GM23338 (cell line): ENCODE measurements around the gene KRT79.

Experiments used
- CREB1 ChIP-seq: fragments of 250-450 bp; sonication (Bioruptor Pico); IDR thresholded peaks from 2 replicates; pipeline ENCODE4 v1.5.0; 2020; ENCODE audit warnings: low read depth, mild to moderate bottlenecking, moderate library complexity
- CTCF ChIP-seq, 2 experiments: fragments of 200-600 bp in 1 of 2; sonication (generic) in 1 of 2; conservative IDR thresholded peaks; 2 replicates each; pipeline versions ENCODE4 v1.5.1 to v1.6.1; 2016 to 2017; ENCODE audit warnings: antibody characterized with exemption in 2 of 2, low read depth in 2 of 2, mild to moderate bottlenecking in 2 of 2, moderate library complexity in 1 of 2
- EZH2 ChIP-seq: fragments of 200-600 bp; sonication (generic); IDR thresholded peaks from one replicate; pipeline ENCODE4 v1.8.0; 2017; ENCODE audit warnings: antibody characterized with exemption, mild to moderate bottlenecking, low read depth; ENCODE audit not compliant: unreplicated experiment
- EZH2phosphoT487 ChIP-seq: fragments of 200-600 bp; sonication (generic); IDR thresholded peaks from one replicate; pipeline ENCODE4 v1.8.1; 2018; ENCODE audit warnings: antibody characterized with exemption; ENCODE audit not compliant: unreplicated experiment
- NANOG ChIP-seq: IDR thresholded peaks from 2 replicates; pipeline ENCODE4 v1.6.1; 2016; ENCODE audit warnings: antibody characterized with exemption, borderline replicate concordance
- POLR2AphosphoS5 ChIP-seq: IDR thresholded peaks from 2 replicates; pipeline ENCODE4 v1.6.1; 2016; ENCODE audit warnings: antibody characterized with exemption, low read depth
- REST ChIP-seq: IDR thresholded peaks from one replicate; pipeline ENCODE4 v1.6.1; 2018; ENCODE audit warnings: antibody characterized with exemption; ENCODE audit not compliant: unreplicated experiment
- ZNF114 ChIP-seq: fragments of 250-450 bp; sonication (Bioruptor Pico); IDR thresholded peaks from 2 replicates; pipeline ENCODE4 v1.5.0; 2020; ENCODE audit warnings: mild to moderate bottlenecking, moderate library complexity

DNA sequence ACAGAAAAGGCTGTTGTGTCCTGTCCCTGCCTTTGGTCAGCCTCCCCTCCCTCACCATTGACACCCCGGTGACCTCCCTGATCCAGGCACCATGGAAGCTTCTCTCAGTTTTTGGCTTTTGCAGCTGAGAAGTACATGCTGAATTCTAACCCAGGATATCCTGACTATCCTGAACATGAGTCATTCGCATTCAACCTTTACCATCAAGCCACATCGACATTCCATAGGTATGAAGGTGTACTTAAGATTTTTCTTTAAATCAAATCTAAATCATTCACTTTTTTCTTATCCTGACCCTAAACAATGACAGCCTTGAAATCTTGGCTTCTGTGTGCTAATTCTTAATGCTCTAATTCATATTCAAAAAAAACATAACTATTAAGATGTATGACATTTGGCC lies 23.4 kb upstream of the KRT79 start:
- no peak for TF ChIP-seq POLR2AphosphoS5
- no peak for TF ChIP-seq EZH2phosphoT487
- TF ChIP-seq EZH2, result no peak
- TF ChIP-seq CTCF (conservative IDR thresholded peaks at IDR 0.05; ENCODE audit: low read depth in 2 of 2), result no peak
- no peak for TF ChIP-seq REST
- no peak for TF ChIP-seq CREB1 (CRISPR knock-in tag)
- TF ChIP-seq NANOG, result no peak
- no peak for TF ChIP-seq ZNF114 (CRISPR knock-in tag)
